Measurements from ENCODE around the gene PHTF1. TPM values are rescaled to one million over a fixed set of nuclear protein-coding genes. Genes with fewer than 3 reads are reported as not detected.

The PHTF1 gene
- polyA plus RNA-seq, 2 donors, result 1.6 to 2.3 TPM

- no peaks in the 10 kb centered on the region for H3K27me3 ChIP-seq (ENCODE audit: control insufficient read depth in 1 of 2, insufficient read depth in 2 of 2, low read length in 2 of 2)
- no peaks in the 10 kb centered on the region for H3K4me1 ChIP-seq (ENCODE audit: control insufficient read depth in 2 of 2, insufficient read depth in 2 of 2, low read length in 1 of 2)
- H3K4me3 ChIP-seq (ENCODE audit: low read depth in 1 of 2, low read length in 2 of 2), result no peak overlapping the region
- peaks cover 0 to 3% of the 10 kb centered on the region in 2 donors for H3K36me3 ChIP-seq (ENCODE audit: control insufficient read depth in 2 of 2, insufficient read depth in 2 of 2, low read length in 1 of 2)
- H3K27ac ChIP-seq (ENCODE audit: low read depth in 2 of 2, low read length in 1 of 2), result no peak overlapping the region
- 71 to 73% methylated on average over 5 of the region's 5 CpGs for WGBS, 2 donors
- no peaks in the 10 kb centered on the region for H3K9me3 ChIP-seq (ENCODE audit: control insufficient read depth in 2 of 2, insufficient read depth in 1 of 2, low read depth in 1 of 2, low read length in 1 of 2)
Measured at GRCh38 chr1:113780374-113781146, 21.3 kb upstream of the PHTF1 start.

GRCh38 chr1:113779542-113779941 lies 20.3 kb upstream of the PHTF1 start:
- Histone ChIP-seq H3K27me3 (ENCODE audit: control insufficient read depth in 1 of 2, insufficient read depth in 2 of 2, low read length in 2 of 2) (no peaks in the 10 kb centered on the region), H3K4me3 (ENCODE audit: low read depth in 1 of 2, low read length in 2 of 2) (no peak overlapping the region), H3K36me3 (ENCODE audit: control insufficient read depth in 2 of 2, insufficient read depth in 2 of 2, low read length in 1 of 2) (peaks cover 0 to 3% of the 10 kb centered on the region in 2 donors), H3K9me3 (ENCODE audit: control insufficient read depth in 2 of 2, insufficient read depth in 1 of 2, low read depth in 1 of 2, low read length in 1 of 2) (no peaks in the 10 kb centered on the region), H3K4me1 (ENCODE audit: control insufficient read depth in 2 of 2, insufficient read depth in 2 of 2, low read length in 1 of 2) (no peaks in the 10 kb centered on the region), H3K27ac (ENCODE audit: low read depth in 2 of 2, low read length in 1 of 2) (no peak overlapping the region)
- WGBS, 2 donors, result 95 to 96% methylated on average over 6 of the region's 6 CpGs

DNA sequence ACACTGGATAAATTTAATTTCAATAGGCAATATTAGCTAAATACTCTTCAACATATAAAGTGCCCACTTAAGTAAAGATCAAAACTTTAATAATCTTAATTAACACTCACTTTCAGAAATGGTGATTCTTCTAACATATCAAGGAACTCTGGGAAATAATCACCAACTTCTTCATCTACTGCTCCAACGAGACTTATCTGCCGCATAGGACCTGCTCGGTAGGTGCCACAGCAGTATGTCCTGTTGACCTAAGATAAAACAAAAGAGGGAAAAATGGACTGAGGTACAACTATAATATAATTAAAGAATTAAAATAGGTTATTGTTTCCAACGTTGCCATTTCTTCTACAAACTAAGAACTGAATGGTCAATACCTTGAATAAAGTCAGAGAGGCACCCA lies 18.3 kb upstream of the PHTF1 start:
- Histone ChIP-seq H3K36me3 (ENCODE audit: control insufficient read depth in 2 of 2, insufficient read depth in 2 of 2, low read length in 1 of 2) (peaks cover 0 to 3% of the 10 kb centered on the region in 2 donors), H3K27ac (ENCODE audit: low read depth in 2 of 2, low read length in 1 of 2) (no peak overlapping the region), H3K27me3 (ENCODE audit: control insufficient read depth in 1 of 2, insufficient read depth in 2 of 2, low read length in 2 of 2) (no peaks in the 10 kb centered on the region), H3K4me1 (ENCODE audit: control insufficient read depth in 2 of 2, insufficient read depth in 2 of 2, low read length in 1 of 2) (no peaks in the 10 kb centered on the region), H3K4me3 (ENCODE audit: low read depth in 1 of 2, low read length in 2 of 2) (no peak overlapping the region), H3K9me3 (ENCODE audit: control insufficient read depth in 2 of 2, insufficient read depth in 1 of 2, low read depth in 1 of 2, low read length in 1 of 2) (no peaks in the 10 kb centered on the region)
- 79 to 90% methylated on average over 4 of the region's 4 CpGs for WGBS, 2 donors

GRCh38 chr1:113770031-113770430 lies 10.7 kb upstream of the PHTF1 start:
- no peaks in the 10 kb centered on the region for H3K9me3 ChIP-seq (ENCODE audit: control insufficient read depth in 2 of 2, insufficient read depth in 1 of 2, low read depth in 1 of 2, low read length in 1 of 2)
- H3K36me3 ChIP-seq (ENCODE audit: control insufficient read depth in 2 of 2, insufficient read depth in 2 of 2, low read length in 1 of 2), result no peaks in the 10 kb centered on the region
- no peak overlapping the region for H3K27ac ChIP-seq (ENCODE audit: low read depth in 2 of 2, low read length in 1 of 2)
- H3K4me3 ChIP-seq (ENCODE audit: low read depth in 1 of 2, low read length in 2 of 2), result no peak overlapping the region
- 85 to 100% methylated on average over 1 of the region's 1 CpG for WGBS, 2 donors
- H3K4me1 ChIP-seq (ENCODE audit: control insufficient read depth in 2 of 2, insufficient read depth in 2 of 2, low read length in 1 of 2), result no peaks in the 10 kb centered on the region
- no peaks in the 10 kb centered on the region for H3K27me3 ChIP-seq (ENCODE audit: control insufficient read depth in 1 of 2, insufficient read depth in 2 of 2, low read length in 2 of 2)

DNA sequence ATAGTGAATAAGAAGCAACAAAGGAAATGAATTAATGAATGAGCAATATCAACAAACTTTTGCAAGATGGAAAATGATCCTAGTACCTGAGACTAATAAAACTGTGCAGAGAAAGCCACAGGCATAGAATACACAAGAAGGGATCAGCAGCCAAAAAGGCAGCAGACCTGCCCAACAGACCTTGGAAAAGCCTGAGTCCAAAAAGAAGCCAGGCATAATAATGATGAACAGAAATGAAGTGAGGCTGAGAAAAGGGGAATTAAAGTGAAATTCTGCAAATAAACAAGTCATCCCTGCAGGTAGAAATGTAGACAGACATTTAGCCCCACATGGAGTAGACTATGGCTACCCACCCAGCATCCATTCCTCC lies 10.3 kb upstream of the PHTF1 start:
- Histone ChIP-seq H3K4me1 (ENCODE audit: control insufficient read depth in 2 of 2, insufficient read depth in 2 of 2, low read length in 1 of 2) (no peaks in the 10 kb centered on the region), H3K27ac (ENCODE audit: low read depth in 2 of 2, low read length in 1 of 2) (no peak overlapping the region), H3K27me3 (ENCODE audit: control insufficient read depth in 1 of 2, insufficient read depth in 2 of 2, low read length in 2 of 2) (no peaks in the 10 kb centered on the region), H3K4me3 (ENCODE audit: low read depth in 1 of 2, low read length in 2 of 2) (no peak overlapping the region), H3K9me3 (ENCODE audit: control insufficient read depth in 2 of 2, insufficient read depth in 1 of 2, low read depth in 1 of 2, low read length in 1 of 2) (no peaks in the 10 kb centered on the region), H3K36me3 (ENCODE audit: control insufficient read depth in 2 of 2, insufficient read depth in 2 of 2, low read length in 1 of 2) (no peaks in the 10 kb centered on the region)

DNA sequence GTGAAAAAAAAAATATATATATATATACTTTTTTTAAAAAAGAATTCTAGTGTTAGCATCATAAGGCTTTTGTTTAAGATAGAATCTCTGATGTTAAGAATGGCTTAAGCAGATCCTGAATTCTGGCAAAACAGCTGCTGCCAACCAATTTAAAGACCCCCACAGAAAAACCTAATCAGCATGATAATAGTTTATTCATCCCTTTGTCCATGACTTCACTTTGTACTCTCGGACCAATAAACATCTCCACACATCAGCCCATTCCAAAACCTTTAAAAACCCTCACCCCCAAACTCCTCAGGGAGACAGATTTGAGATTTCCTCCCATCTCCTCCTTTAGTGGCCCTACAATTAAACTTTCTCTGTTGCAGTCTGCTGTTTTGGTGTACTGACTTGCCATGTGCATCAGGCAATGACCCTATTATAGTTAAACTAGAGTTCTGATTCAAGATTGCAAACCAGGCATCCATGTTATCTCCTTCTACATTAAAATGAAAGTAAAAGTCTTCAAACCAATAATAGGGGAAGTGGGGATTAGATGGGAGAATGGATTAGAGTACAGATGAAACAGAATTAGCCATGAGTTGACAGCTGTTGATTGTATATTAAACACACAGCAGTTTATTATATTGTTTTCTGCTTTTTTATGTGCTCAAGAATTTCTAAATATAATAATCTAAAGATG lies 9.8 kb upstream of the PHTF1 start:
- Histone ChIP-seq H3K4me1 (ENCODE audit: control insufficient read depth in 2 of 2, insufficient read depth in 2 of 2, low read length in 1 of 2) (no peaks in the 10 kb centered on the region), H3K36me3 (ENCODE audit: control insufficient read depth in 2 of 2, insufficient read depth in 2 of 2, low read length in 1 of 2) (no peaks in the 10 kb centered on the region), H3K27me3 (ENCODE audit: control insufficient read depth in 1 of 2, insufficient read depth in 2 of 2, low read length in 2 of 2) (no peaks in the 10 kb centered on the region), H3K27ac (ENCODE audit: low read depth in 2 of 2, low read length in 1 of 2) (no peak overlapping the region), H3K9me3 (ENCODE audit: control insufficient read depth in 2 of 2, insufficient read depth in 1 of 2, low read depth in 1 of 2, low read length in 1 of 2) (no peaks in the 10 kb centered on the region), H3K4me3 (ENCODE audit: low read depth in 1 of 2, low read length in 2 of 2) (no peak overlapping the region)
- WGBS, 2 donors, result 91 to 95% methylated on average over 1 of the region's 1 CpG

DNA sequence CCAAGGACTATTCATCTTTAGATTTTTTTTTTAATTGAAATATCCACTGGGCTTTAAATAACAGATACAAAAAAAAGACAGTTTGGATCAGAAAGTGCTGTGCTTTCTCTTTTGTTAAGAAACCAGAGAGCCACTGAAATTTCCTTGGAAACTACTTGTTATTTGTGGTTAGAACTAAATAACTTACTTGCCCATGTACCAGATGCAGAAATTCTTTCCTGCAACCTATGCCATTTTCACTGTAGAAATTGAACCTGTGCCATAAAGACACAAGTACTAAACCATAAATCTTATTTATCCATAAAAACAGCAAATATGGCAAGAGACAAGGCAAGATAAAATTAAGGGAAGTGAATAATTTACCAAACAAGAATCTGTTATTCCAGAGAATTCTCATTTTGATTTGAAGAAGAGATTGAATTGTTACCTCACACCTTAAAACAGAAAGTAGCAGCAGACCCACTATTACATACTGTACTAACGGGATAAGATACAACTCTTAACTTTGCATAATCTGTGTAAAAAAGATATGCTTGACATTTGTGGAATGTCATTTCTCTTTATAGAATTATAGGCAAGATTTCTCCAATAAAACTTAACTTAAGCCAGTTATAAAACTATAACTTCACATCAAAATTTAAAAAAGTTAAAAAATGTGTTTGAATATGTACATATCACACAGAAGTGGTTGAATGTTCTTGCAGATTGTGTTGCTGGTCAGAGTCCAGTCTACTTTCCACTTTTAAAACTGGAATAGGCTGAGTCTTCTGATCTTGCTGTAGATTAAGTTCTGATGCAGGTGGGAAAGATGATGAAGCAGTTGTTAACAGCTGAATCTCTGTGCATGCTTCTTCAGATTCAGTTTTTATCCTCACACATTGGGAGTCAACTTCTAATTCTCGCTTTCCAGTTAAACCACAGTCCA lies 6.3 kb upstream of the PHTF1 start:
- Histone ChIP-seq H3K36me3 (ENCODE audit: control insufficient read depth in 2 of 2, insufficient read depth in 2 of 2, low read length in 1 of 2) (no peaks in the 10 kb centered on the region), H3K4me3 (ENCODE audit: low read depth in 1 of 2, low read length in 2 of 2) (no peak overlapping the region), H3K9me3 (ENCODE audit: control insufficient read depth in 2 of 2, insufficient read depth in 1 of 2, low read depth in 1 of 2, low read length in 1 of 2) (no peaks in the 10 kb centered on the region), H3K27ac (ENCODE audit: low read depth in 2 of 2, low read length in 1 of 2) (no peak overlapping the region), H3K4me1 (ENCODE audit: control insufficient read depth in 2 of 2, insufficient read depth in 2 of 2, low read length in 1 of 2) (no peaks in the 10 kb centered on the region), H3K27me3 (ENCODE audit: control insufficient read depth in 1 of 2, insufficient read depth in 2 of 2, low read length in 2 of 2) (no peaks in the 10 kb centered on the region)
- 94% methylated on average over 2 of the region's 2 CpGs for WGBS, 2 donors

GRCh38 chr1:113763661-113764060 lies 4.4 kb upstream of the PHTF1 start:
- H3K4me3 ChIP-seq (ENCODE audit: low read depth in 1 of 2, low read length in 2 of 2), result no peak overlapping the region
- H3K36me3 ChIP-seq (ENCODE audit: control insufficient read depth in 2 of 2, insufficient read depth in 2 of 2, low read length in 1 of 2), result no peaks in the 10 kb centered on the region
- H3K27me3 ChIP-seq (ENCODE audit: control insufficient read depth in 1 of 2, insufficient read depth in 2 of 2, low read length in 2 of 2), result no peaks in the 10 kb centered on the region
- H3K4me1 ChIP-seq (ENCODE audit: control insufficient read depth in 2 of 2, insufficient read depth in 2 of 2, low read length in 1 of 2), result no peaks in the 10 kb centered on the region
- no peak overlapping the region for H3K27ac ChIP-seq (ENCODE audit: low read depth in 2 of 2, low read length in 1 of 2)
- 89 to 92% methylated on average over 2 of the region's 2 CpGs for WGBS, 2 donors
- no peaks in the 10 kb centered on the region for H3K9me3 ChIP-seq (ENCODE audit: control insufficient read depth in 2 of 2, insufficient read depth in 1 of 2, low read depth in 1 of 2, low read length in 1 of 2)

- no peak overlapping the region for H3K4me3 ChIP-seq (ENCODE audit: low read depth in 1 of 2, low read length in 2 of 2)
- no peaks in the 10 kb centered on the region for H3K9me3 ChIP-seq (ENCODE audit: control insufficient read depth in 2 of 2, insufficient read depth in 1 of 2, low read depth in 1 of 2, low read length in 1 of 2)
- H3K36me3 ChIP-seq (ENCODE audit: control insufficient read depth in 2 of 2, insufficient read depth in 2 of 2, low read length in 1 of 2), result no peaks in the 10 kb centered on the region
- no peaks in the 10 kb centered on the region for H3K4me1 ChIP-seq (ENCODE audit: control insufficient read depth in 2 of 2, insufficient read depth in 2 of 2, low read length in 1 of 2)
- no peak overlapping the region for H3K27ac ChIP-seq (ENCODE audit: low read depth in 2 of 2, low read length in 1 of 2)
- H3K27me3 ChIP-seq (ENCODE audit: control insufficient read depth in 1 of 2, insufficient read depth in 2 of 2, low read length in 2 of 2), result no peaks in the 10 kb centered on the region
- WGBS, 2 donors, result 78 to 85% methylated on average over 3 of the region's 3 CpGs
Measured at GRCh38 chr1:113761937-113762336, 2.7 kb upstream of the PHTF1 start.
